ENCODE measurements around the gene VEGFB. TPM values are rescaled to one million over a fixed set of nuclear protein-coding genes. Genes with fewer than 3 reads are reported as not detected.

The VEGFB gene
- total RNA-seq, 1 donor from 2014 or later: 2.3 TPM

- Mint-ChIP-seq H3K27ac (no peak overlapping the region), H3K27me3 (ENCODE audit: insufficient read depth, low read depth) (peaks cover 36% of the 10 kb centered on the region), H3K4me1 (peaks cover 18% of the 10 kb centered on the region), H3K36me3 (peaks cover 4% of the 10 kb centered on the region), H3K4me3 (no peak overlapping the region), H3K9me3 (peaks cover 2% of the 10 kb centered on the region)
- Histone ChIP-seq H3K4me2 (no peak overlapping the region), H3K9me3 (ENCODE audit: low read depth) (no peaks in the 10 kb centered on the region), H3K79me2 (ENCODE audit: low read depth) (peaks cover 2% of the 10 kb centered on the region), H4K20me1 (ENCODE audit: low read depth) (peaks cover 31% of the 10 kb centered on the region), H3K27me3 (peaks cover 49% of the 10 kb centered on the region), H3K9ac (no peak overlapping the region), H3K4me3 (no peak overlapping the region), H3K4me1 (peaks cover 14% of the 10 kb centered on the region), H3K27ac (no peak overlapping the region), H3K36me3 (no peaks in the 10 kb centered on the region), H3F3A (ENCODE audit: low read depth) (peaks cover 4% of the 10 kb centered on the region), H2AFZ (replicated peaks) (no peak overlapping the region)
- no peak for DNase-seq (ENCODE audit: low spot score)
- TF ChIP-seq CTCF (IDR thresholded peaks at IDR 0.05) (no peak), EZH2phosphoT487 (IDR thresholded peaks at IDR 0.05) (no peak), EZH2 (IDR thresholded peaks at IDR 0.05) (no peak)
These were observed 54.0 kb downstream of the VEGFB start for GRCh38 chr11:64288353-64288750.

Other genes starting within 250 kb of the VEGFB start
- gene OTUB1, start 248.1 kb upstream of the VEGFB start, total RNA-seq (ENCODE audit: low replicate concordance): 51.3 and 84.8 TPM in 2 replicates
- gene FLRT1, start 198.7 kb upstream of the VEGFB start, total RNA-seq (ENCODE audit: low replicate concordance): 0.11 and 0.12 TPM in 2 replicates
- gene MACROD1, start 68.5 kb upstream of the VEGFB start, total RNA-seq (ENCODE audit: low replicate concordance): 11.9 and 27.8 TPM in 2 replicates
- gene STIP1, start 48.4 kb upstream of the VEGFB start, total RNA-seq (ENCODE audit: low replicate concordance): 252 and 254 TPM in 2 replicates
- 0.31 TPM in 1 of 2 replicates, not detected in the other for gene FERMT3, start 27.9 kb upstream of the VEGFB start, total RNA-seq (ENCODE audit: low replicate concordance)
- gene TRPT1, start 8.4 kb upstream of the VEGFB start, total RNA-seq (ENCODE audit: low replicate concordance): 17.5 and 63.4 TPM in 2 replicates
- gene NUDT22, start 8.3 kb upstream of the VEGFB start, total RNA-seq (ENCODE audit: low replicate concordance): 23.5 and 28.8 TPM in 2 replicates
- 3.9 and 18.1 TPM in 2 replicates for gene DNAJC4, start 4.0 kb upstream of the VEGFB start, total RNA-seq (ENCODE audit: low replicate concordance)
- gene FKBP2, start 6.5 kb downstream of the VEGFB start, total RNA-seq (ENCODE audit: low replicate concordance): 5.3 and 25.1 TPM in 2 replicates
- gene PPP1R14B, start 12.4 kb downstream of the VEGFB start, total RNA-seq (ENCODE audit: low replicate concordance): 107 and 167 TPM in 2 replicates
- 15.6 and 43.4 TPM in 2 replicates for gene PLCB3, start 16.9 kb downstream of the VEGFB start, total RNA-seq (ENCODE audit: low replicate concordance)
- 19.0 and 49.6 TPM in 2 replicates for gene BAD, start 50.1 kb downstream of the VEGFB start, total RNA-seq (ENCODE audit: low replicate concordance)
- 4.9 and 30.8 TPM in 2 replicates for gene GPR137, start 51.3 kb downstream of the VEGFB start, total RNA-seq (ENCODE audit: low replicate concordance)
- gene KCNK4, start 56.7 kb downstream of the VEGFB start, total RNA-seq (ENCODE audit: low replicate concordance): 0.19 TPM in 1 of 2 replicates, not detected in the other
- gene CATSPERZ, start 65.8 kb downstream of the VEGFB start, total RNA-seq (ENCODE audit: low replicate concordance): 0.22 TPM in 1 of 2 replicates, not detected in the other
- 5.5 and 22.0 TPM in 2 replicates for gene ESRRA, start 70.9 kb downstream of the VEGFB start, total RNA-seq (ENCODE audit: low replicate concordance)
- 257 and 284 TPM in 2 replicates for gene TRMT112, start 83.0 kb downstream of the VEGFB start, total RNA-seq (ENCODE audit: low replicate concordance)
- 111 and 182 TPM in 2 replicates for gene PRDX5, start 83.5 kb downstream of the VEGFB start, total RNA-seq (ENCODE audit: low replicate concordance)
- gene CCDC88B, start 105.6 kb downstream of the VEGFB start, total RNA-seq (ENCODE audit: low replicate concordance): 0.62 and 9.0 TPM in 2 replicates
- gene RPS6KA4, start 124.6 kb downstream of the VEGFB start, total RNA-seq (ENCODE audit: low replicate concordance): 12.7 and 16.9 TPM in 2 replicates